PC-3 (cell line): ENCODE data around the gene RIC1.

ENCODE experiments used
- CTCF ChIP-seq: fragments of 300-600 bp; sonication (generic); conservative IDR thresholded peaks from 2 replicates; pipeline ENCODE4 v1.5.1; 2017; ENCODE audit warnings: antibody characterized with exemption, low read depth, mild to moderate bottlenecking, low read length
- EZH2 ChIP-seq: fragments of 300-600 bp; sonication (generic); IDR thresholded peaks from one replicate; pipeline ENCODE4 v1.6.1; 2017; ENCODE audit warnings: antibody characterized with exemption, mild to moderate bottlenecking, low read length; ENCODE audit not compliant: unreplicated experiment

DNA sequence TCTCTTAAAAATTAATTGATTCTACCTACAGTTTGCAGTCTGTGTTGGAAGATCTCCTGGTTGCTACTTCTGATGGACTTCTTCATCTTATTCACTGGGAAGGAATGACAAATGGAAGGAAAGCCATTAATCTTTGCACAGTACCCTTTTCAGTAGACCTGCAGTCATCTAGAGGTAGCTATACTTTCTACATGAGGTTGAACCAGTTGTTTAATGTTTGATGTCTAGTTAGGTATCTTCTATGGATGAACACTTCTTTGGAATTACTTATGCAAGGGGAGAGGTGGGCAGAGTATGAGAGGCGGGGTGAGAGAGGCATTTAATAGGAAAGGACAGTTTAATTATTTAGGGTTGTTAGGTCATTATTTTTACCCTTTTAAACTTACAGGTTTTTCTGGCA, 91.2 kb downstream of the RIC1 start:
- TF ChIP-seq CTCF = no peak
- TF ChIP-seq EZH2 = no peak
